Neural cell (in vitro differentiated cells): ENCODE measurements around the gene TXLNB.
"Not testable (repeated sequence)": the region's sequence is repeated elsewhere in the genome, so short reads cannot be mapped to it uniquely, and the experiment has no call there.

Experiments
- EZH2 ChIP-seq: fragments of 200-600, 300-800 bp; shearing (Covaris generic), sonication (generic); IDR thresholded peaks from 2 replicates; pipeline ENCODE4 v1.6.1; 2014; ENCODE audit warnings: antibody characterized with exemption, low read length, borderline replicate concordance, mild to moderate bottlenecking; ENCODE audit not compliant: insufficient read depth, poor library complexity, severe bottlenecking
- POLR2AphosphoS5 ChIP-seq: IDR thresholded peaks from 2 replicates; pipeline ENCODE4 v1.6.1; 2012
- REST ChIP-seq: IDR thresholded peaks from 2 replicates; pipeline ENCODE4 v1.6.1; 2012; ENCODE audit warnings: borderline replicate concordance
- SMC3 ChIP-seq: fragments of 450-650 bp; conservative IDR thresholded peaks from 2 replicates; pipeline ENCODE4 v1.6.1; 2014; ENCODE audit warnings: antibody characterized with exemption, mild to moderate bottlenecking, moderate library complexity; ENCODE audit not compliant: poor library complexity
- TF ChIP-seq, protein P1 (sequence below): fragments of 450-650 bp; IDR thresholded peaks from 2 replicates; pipeline ENCODE4 v1.5.1; 2014; ENCODE audit warnings: antibody characterized with exemption, mild to moderate bottlenecking, moderate library complexity; ENCODE audit not compliant: poor library complexity, severe bottlenecking

- TF ChIP-seq, protein P1, sequence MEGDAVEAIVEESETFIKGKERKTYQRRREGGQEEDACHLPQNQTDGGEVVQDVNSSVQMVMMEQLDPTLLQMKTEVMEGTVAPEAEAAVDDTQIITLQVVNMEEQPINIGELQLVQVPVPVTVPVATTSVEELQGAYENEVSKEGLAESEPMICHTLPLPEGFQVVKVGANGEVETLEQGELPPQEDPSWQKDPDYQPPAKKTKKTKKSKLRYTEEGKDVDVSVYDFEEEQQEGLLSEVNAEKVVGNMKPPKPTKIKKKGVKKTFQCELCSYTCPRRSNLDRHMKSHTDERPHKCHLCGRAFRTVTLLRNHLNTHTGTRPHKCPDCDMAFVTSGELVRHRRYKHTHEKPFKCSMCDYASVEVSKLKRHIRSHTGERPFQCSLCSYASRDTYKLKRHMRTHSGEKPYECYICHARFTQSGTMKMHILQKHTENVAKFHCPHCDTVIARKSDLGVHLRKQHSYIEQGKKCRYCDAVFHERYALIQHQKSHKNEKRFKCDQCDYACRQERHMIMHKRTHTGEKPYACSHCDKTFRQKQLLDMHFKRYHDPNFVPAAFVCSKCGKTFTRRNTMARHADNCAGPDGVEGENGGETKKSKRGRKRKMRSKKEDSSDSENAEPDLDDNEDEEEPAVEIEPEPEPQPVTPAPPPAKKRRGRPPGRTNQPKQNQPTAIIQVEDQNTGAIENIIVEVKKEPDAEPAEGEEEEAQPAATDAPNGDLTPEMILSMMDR: not testable (repeated sequence)
- not testable (repeated sequence) for TF ChIP-seq EZH2, REST, SMC3, POLR2AphosphoS5
Measured at GRCh38 chr6:139212460-139212859, 79.3 kb downstream of the TXLNB start.
